Measurements from ENCODE around the gene SLC35G1.

The SLC35G1 gene

GRCh38 chr10:93912444-93912843, 18.7 kb downstream of the SLC35G1 start:
- no peak for TF ChIP-seq CTCF (IDR thresholded peaks at IDR 0.05; ENCODE audit: low read depth, low read length)

GRCh38 chr10:93913706-93914105, 19.9 kb downstream of the SLC35G1 start:
- Histone ChIP-seq H3K27ac (no peak overlapping the region), H3K36me3 (no peaks in the 10 kb centered on the region; the same call in 1 of the 2 replicates), H3K9me3 (ENCODE audit: severe bottlenecking) (no peaks in the 10 kb centered on the region), H3K4me3 (ENCODE audit: low read depth, low read length) (no peak overlapping the region), H3K27me3 (ENCODE audit: insufficient read depth, low read depth, severe bottlenecking) (no peaks in the 10 kb centered on the region)
- DNase-seq = no peak
- no peak for TF ChIP-seq CTCF (IDR thresholded peaks at IDR 0.05; ENCODE audit: low read depth, low read length)

More at GRCh38 chr10:93912444-93912843, 18.7 kb downstream of the SLC35G1 start:
- Histone ChIP-seq H3K4me3 (ENCODE audit: low read depth, low read length) (no peak overlapping the region), H3K27ac (no peak overlapping the region), H3K27me3 (ENCODE audit: insufficient read depth, low read depth, severe bottlenecking) (no peaks in the 10 kb centered on the region), H3K36me3 (no peaks in the 10 kb centered on the region; the same call in none of the 2 replicates), H3K9me3 (ENCODE audit: severe bottlenecking) (no peaks in the 10 kb centered on the region)
- DNase-seq = no peak

GRCh38 chr10:93915598-93915997, 21.8 kb downstream of the SLC35G1 start:
- Histone ChIP-seq H3K9me3 (ENCODE audit: severe bottlenecking) (no peaks in the 10 kb centered on the region), H3K27me3 (ENCODE audit: insufficient read depth, low read depth, severe bottlenecking) (no peaks in the 10 kb centered on the region), H3K36me3 (no peaks in the 10 kb centered on the region; the same call in 1 of the 2 replicates), H3K27ac (no peak overlapping the region), H3K4me3 (ENCODE audit: low read depth, low read length) (no peak overlapping the region)
- no peak for TF ChIP-seq CTCF (IDR thresholded peaks at IDR 0.05; ENCODE audit: low read depth, low read length)
- no peak for DNase-seq

GRCh38 chr10:93916257-93917063, 22.7 kb downstream of the SLC35G1 start:
- Histone ChIP-seq H3K9me3 (ENCODE audit: severe bottlenecking) (no peaks in the 10 kb centered on the region), H3K27me3 (ENCODE audit: insufficient read depth, low read depth, severe bottlenecking) (no peaks in the 10 kb centered on the region), H3K4me3 (ENCODE audit: low read depth, low read length) (no peak overlapping the region), H3K36me3 (no peaks in the 10 kb centered on the region; the same call in 1 of the 2 replicates), H3K27ac (no peak overlapping the region)
- DNase-seq = no peak
- TF ChIP-seq CTCF (IDR thresholded peaks at IDR 0.05; ENCODE audit: low read depth, low read length) = peak; percentile 37; the same call in 1 of the 2 replicates

- no peak overlapping the region for H3K27ac ChIP-seq
- H3K4me3 ChIP-seq (ENCODE audit: low read depth, low read length) = no peak overlapping the region
- no peak for TF ChIP-seq CTCF (IDR thresholded peaks at IDR 0.05; ENCODE audit: low read depth, low read length)
- no peaks in the 10 kb centered on the region for H3K9me3 ChIP-seq (ENCODE audit: severe bottlenecking)
- no peak for DNase-seq
- no peaks in the 10 kb centered on the region; the same call in 1 of the 2 replicates for H3K36me3 ChIP-seq
- no peaks in the 10 kb centered on the region for H3K27me3 ChIP-seq (ENCODE audit: insufficient read depth, low read depth, severe bottlenecking)
Measured at GRCh38 chr10:93917064-93917391, 23.2 kb downstream of the SLC35G1 start.
